HepG2 (cell line): ENCODE measurements around the gene TTC5. TPM values are rescaled to one million over a fixed set of nuclear protein-coding genes. Genes with fewer than 3 reads are reported as not detected.
A peak's percentile ranks its signal among the peaks of the same experiment; 100 is the strongest.

ENCODE experiments used
- BCL6 ChIP-seq: IDR thresholded peaks from 2 replicates; pipeline ENCODE4 v1.6.1; 2016; ENCODE audit warnings: missing genetic modification reagents, missing compliant biosample characterization
- FOXA1 ChIP-seq, 2 experiments: fragments of 450-650 bp in 1 of 2; sonication (generic) in 1 of 2; formaldehyde crosslinking in 1 of 2; IDR thresholded peaks; 2 replicates each; pipeline versions ENCODE4 v1.4.0 to v1.6.1; 2016 to 2020; ENCODE audit warnings: missing genetic modification reagents in 1 of 2
- GATA4 ChIP-seq: sonication (generic); IDR thresholded peaks from 2 replicates; pipeline ENCODE4 v1.6.1; 2016; ENCODE audit warnings: antibody characterized with exemption, low read depth, borderline replicate concordance
- MTA1 ChIP-seq: sonication (generic); formaldehyde crosslinking; IDR thresholded peaks from 2 replicates; pipeline ENCODE4 v1.4.0; 2020; ENCODE audit warnings: missing genetic modification reagents, mild to moderate bottlenecking, borderline replicate concordance
- NFKBIZ ChIP-seq: IDR thresholded peaks from 2 replicates; pipeline ENCODE4 v1.6.1; 2018; ENCODE audit warnings: missing genetic modification reagents, missing compliant biosample characterization
- PAF1 ChIP-seq: IDR thresholded peaks from 2 replicates; pipeline ENCODE4 v1.6.1; 2016; ENCODE audit warnings: missing genetic modification reagents, missing compliant biosample characterization
- RBM22 ChIP-seq: fragments of 200-400 bp; formaldehyde crosslinking; optimal IDR thresholded peaks from 2 replicates; pipeline ENCODE3; 2017; ENCODE audit warnings: mild to moderate bottlenecking, low read length, moderate library complexity
- REXO4 ChIP-seq: sonication (generic); formaldehyde crosslinking; IDR thresholded peaks from 2 replicates; pipeline ENCODE4 v1.8.0; 2022; ENCODE audit warnings: missing genetic modification reagents, mild to moderate bottlenecking, borderline replicate concordance
- RFX1 ChIP-seq: fragments of 450-650 bp; IDR thresholded peaks from 2 replicates; pipeline ENCODE4 v1.6.1; 2017
- SMC3 ChIP-seq: IDR thresholded peaks from 2 replicates; pipeline ENCODE4 v1.6.1; 2011; ENCODE audit warnings: low read length, improper control_type of control experiment
- TBP ChIP-seq: sonication (generic); formaldehyde crosslinking; IDR thresholded peaks from 2 replicates; pipeline ENCODE4 v1.5.0; 2020; ENCODE audit warnings: missing genetic modification reagents
- TEAD2 ChIP-seq: sonication (generic); formaldehyde crosslinking; IDR thresholded peaks from 2 replicates; pipeline ENCODE4 v1.9.0; 2021; ENCODE audit warnings: missing genetic modification reagents
- ZNF530 ChIP-seq: sonication (generic); formaldehyde crosslinking; IDR thresholded peaks from 2 replicates; pipeline ENCODE4 v1.5.0; 2020; ENCODE audit warnings: low read depth, mild to moderate bottlenecking, missing genetic modification reagents
- ZNF672 ChIP-seq: sonication (generic); formaldehyde crosslinking; IDR thresholded peaks from 2 replicates; pipeline ENCODE4 v1.8.1; 2022; ENCODE audit warnings: missing genetic modification reagents
- ZNF781 ChIP-seq: sonication (generic); formaldehyde crosslinking; IDR thresholded peaks from 2 replicates; pipeline ENCODE4 v1.5.1; 2020; ENCODE audit warnings: borderline replicate concordance, mild to moderate bottlenecking, missing genetic modification reagents; ENCODE audit errors: not compliant biosample characterization
- ZNF788 ChIP-seq: sonication (generic); formaldehyde crosslinking; IDR thresholded peaks from 2 replicates; pipeline ENCODE4 v1.5.0; 2020; ENCODE audit warnings: mild to moderate bottlenecking, missing genetic modification reagents, borderline replicate concordance
- ZSCAN12 ChIP-seq: sonication (generic); formaldehyde crosslinking; IDR thresholded peaks from 2 replicates; pipeline ENCODE4 v1.9.0; 2021; ENCODE audit warnings: mild to moderate bottlenecking, missing genetic modification reagents
- ZSCAN29 ChIP-seq: sonication (generic); formaldehyde crosslinking; conservative IDR thresholded peaks from 2 replicates; pipeline ENCODE4 v1.4.0; 2020; ENCODE audit warnings: mild to moderate bottlenecking, missing genetic modification reagents
- polyA plus RNA-seq, 8 experiments: library from polyadenylated mRNA; depleted of rRNA in 3 of 8; stranded (reverse) in 7 of 8; unstranded in 1 of 8; fragments of >200 nt; fragmentation: Illumina TruSeq in 4 of 8; extraction: Trizol in 4 of 8; gene quantifications; 2 replicates each; pipeline versions ENCODE4 v1.2.1 to v1.2.3, GENCODE V29; 2011 to 2016; ENCODE audit warnings: low read depth in 4 of 8, missing spikeins in 1 of 8, mixed read lengths in 1 of 8; ENCODE audit not compliant: insufficient read depth in 1 of 8
- total RNA-seq, 5 experiments: library from RNA; depleted of rRNA; stranded (reverse); fragments of >200 nt; fragmentation: Illumina TruSeq; extraction: Trizol; gene quantifications; 2 replicates each; pipeline ENCODE4 v1.2.3, GENCODE V29; 2016; ENCODE audit warnings: low read depth in 1 of 5
- TF ChIP-seq, protein P1 (sequence below): sonication (generic); formaldehyde crosslinking; IDR thresholded peaks from 2 replicates; pipeline ENCODE4; 2020; ENCODE audit warnings: missing genetic modification reagents, mild to moderate bottlenecking, borderline replicate concordance
- TF ChIP-seq, protein P2 (sequence below): sonication (generic); formaldehyde crosslinking; IDR thresholded peaks from 2 replicates; pipeline ENCODE4 v1.4.0; 2020; ENCODE audit warnings: missing genetic modification reagents
- TF ChIP-seq, protein P3 (sequence below), 2 experiments: sonication (generic) in 1 of 2; formaldehyde crosslinking in 1 of 2; IDR thresholded peaks; 2 replicates each; pipeline versions ENCODE4 v1.4.0 to v1.6.1; 2016 to 2020; ENCODE audit warnings: borderline replicate concordance in 1 of 2, low read depth in 1 of 2, mild to moderate bottlenecking in 1 of 2, missing genetic modification reagents in 1 of 2

Gene TTC5
- total and polyA plus RNA-seq, 2 of the 13 experiments (the other 11 are each of a cell fraction or from before 2014, with no cell fraction given), result 8.7 to 28.5 TPM

DNA sequence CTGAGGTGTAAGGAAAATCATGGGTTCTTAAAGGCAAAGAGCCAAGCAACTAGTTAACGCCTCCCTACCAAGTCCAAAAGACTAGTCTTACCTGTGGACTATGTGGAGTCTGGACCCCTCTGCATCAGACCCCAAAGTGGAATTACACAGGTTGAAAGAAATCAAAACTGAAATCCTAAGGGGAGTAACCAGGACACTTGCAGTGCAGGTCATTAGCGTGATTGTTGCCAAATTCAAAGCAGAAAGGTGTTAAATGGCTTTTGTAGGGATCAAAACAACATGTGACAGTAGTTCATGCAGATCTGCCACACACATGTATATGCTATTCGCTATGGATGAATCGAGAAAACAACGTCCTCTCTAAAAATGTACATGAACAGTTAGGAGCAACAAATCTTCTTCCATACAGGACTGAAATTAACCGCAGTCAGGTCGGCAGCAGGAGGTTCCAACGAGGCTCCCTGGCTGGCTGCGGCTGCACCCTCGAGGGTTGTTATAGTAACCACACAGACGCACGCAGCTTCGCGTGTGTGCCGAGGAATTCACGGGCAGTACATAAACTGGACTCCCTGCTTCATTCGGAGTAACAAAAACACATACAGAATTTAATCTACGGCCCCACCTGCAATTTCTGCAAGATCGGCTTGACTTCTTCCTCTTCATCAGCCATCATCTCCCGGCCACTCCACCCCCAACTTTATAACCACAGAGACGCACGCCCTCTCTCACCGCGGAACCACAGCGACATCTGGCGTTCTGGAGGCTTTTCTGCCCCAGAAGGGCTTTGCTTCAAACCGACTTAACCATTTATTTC lies at the start of gene TTC5 (continued):
- TF ChIP-seq, protein P1, sequence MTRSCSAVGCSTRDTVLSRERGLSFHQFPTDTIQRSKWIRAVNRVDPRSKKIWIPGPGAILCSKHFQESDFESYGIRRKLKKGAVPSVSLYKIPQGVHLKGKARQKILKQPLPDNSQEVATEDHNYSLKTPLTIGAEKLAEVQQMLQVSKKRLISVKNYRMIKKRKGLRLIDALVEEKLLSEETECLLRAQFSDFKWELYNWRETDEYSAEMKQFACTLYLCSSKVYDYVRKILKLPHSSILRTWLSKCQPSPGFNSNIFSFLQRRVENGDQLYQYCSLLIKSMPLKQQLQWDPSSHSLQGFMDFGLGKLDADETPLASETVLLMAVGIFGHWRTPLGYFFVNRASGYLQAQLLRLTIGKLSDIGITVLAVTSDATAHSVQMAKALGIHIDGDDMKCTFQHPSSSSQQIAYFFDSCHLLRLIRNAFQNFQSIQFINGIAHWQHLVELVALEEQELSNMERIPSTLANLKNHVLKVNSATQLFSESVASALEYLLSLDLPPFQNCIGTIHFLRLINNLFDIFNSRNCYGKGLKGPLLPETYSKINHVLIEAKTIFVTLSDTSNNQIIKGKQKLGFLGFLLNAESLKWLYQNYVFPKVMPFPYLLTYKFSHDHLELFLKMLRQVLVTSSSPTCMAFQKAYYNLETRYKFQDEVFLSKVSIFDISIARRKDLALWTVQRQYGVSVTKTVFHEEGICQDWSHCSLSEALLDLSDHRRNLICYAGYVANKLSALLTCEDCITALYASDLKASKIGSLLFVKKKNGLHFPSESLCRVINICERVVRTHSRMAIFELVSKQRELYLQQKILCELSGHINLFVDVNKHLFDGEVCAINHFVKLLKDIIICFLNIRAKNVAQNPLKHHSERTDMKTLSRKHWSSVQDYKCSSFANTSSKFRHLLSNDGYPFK (CRISPR knock-in tag), result peak; percentile 61; the same call in 1 of the 2 replicates
- TF ChIP-seq GATA4, result no peak; the same call in 1 of the 2 replicates
- TF ChIP-seq NFKBIZ (CRISPR knock-in tag), result no peak
- no peak for TF ChIP-seq TEAD2 (CRISPR knock-in tag)
- TF ChIP-seq MTA1 (CRISPR knock-in tag), result no peak
- TF ChIP-seq PAF1 (CRISPR knock-in tag), result no peak
- TF ChIP-seq TBP, result no peak
- TF ChIP-seq, protein P2, sequence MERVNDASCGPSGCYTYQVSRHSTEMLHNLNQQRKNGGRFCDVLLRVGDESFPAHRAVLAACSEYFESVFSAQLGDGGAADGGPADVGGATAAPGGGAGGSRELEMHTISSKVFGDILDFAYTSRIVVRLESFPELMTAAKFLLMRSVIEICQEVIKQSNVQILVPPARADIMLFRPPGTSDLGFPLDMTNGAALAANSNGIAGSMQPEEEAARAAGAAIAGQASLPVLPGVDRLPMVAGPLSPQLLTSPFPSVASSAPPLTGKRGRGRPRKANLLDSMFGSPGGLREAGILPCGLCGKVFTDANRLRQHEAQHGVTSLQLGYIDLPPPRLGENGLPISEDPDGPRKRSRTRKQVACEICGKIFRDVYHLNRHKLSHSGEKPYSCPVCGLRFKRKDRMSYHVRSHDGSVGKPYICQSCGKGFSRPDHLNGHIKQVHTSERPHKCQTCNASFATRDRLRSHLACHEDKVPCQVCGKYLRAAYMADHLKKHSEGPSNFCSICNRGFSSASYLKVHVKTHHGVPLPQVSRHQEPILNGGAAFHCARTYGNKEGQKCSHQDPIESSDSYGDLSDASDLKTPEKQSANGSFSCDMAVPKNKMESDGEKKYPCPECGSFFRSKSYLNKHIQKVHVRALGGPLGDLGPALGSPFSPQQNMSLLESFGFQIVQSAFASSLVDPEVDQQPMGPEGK (CRISPR knock-in tag), result peak; percentile 61; the same call in 1 of the 2 replicates
- TF ChIP-seq ZNF530, result no peak
- no peak for TF ChIP-seq REXO4 (CRISPR knock-in tag)
- peak; percentile 80 for TF ChIP-seq RFX1
- no peak for TF ChIP-seq FOXA1 (IDR thresholded peaks at IDR 0.05)
- TF ChIP-seq FOXA1 (CRISPR knock-in tag; IDR thresholded peaks at IDR 0.05), result no peak
- TF ChIP-seq ZNF788 (CRISPR knock-in tag), result peak; percentile 25; the same call in 1 of the 2 replicates
- peak; percentile 92 for TF ChIP-seq ZNF781
- TF ChIP-seq RBM22, result peak; percentile 29
- no peak for TF ChIP-seq ZNF672 (CRISPR knock-in tag)
- no peak for TF ChIP-seq ZSCAN12 (CRISPR knock-in tag)
- no peak for TF ChIP-seq ZSCAN29
- peak; percentile 33; the same call in 1 of the 2 replicates for TF ChIP-seq SMC3
- no peak for TF ChIP-seq BCL6
- TF ChIP-seq, protein P3, sequence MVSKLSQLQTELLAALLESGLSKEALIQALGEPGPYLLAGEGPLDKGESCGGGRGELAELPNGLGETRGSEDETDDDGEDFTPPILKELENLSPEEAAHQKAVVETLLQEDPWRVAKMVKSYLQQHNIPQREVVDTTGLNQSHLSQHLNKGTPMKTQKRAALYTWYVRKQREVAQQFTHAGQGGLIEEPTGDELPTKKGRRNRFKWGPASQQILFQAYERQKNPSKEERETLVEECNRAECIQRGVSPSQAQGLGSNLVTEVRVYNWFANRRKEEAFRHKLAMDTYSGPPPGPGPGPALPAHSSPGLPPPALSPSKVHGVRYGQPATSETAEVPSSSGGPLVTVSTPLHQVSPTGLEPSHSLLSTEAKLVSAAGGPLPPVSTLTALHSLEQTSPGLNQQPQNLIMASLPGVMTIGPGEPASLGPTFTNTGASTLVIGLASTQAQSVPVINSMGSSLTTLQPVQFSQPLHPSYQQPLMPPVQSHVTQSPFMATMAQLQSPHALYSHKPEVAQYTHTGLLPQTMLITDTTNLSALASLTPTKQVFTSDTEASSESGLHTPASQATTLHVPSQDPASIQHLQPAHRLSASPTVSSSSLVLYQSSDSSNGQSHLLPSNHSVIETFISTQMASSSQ (IDR thresholded peaks at IDR 0.05; ENCODE audit: low read depth), result no peak
- TF ChIP-seq, protein P3 (CRISPR knock-in tag; IDR thresholded peaks at IDR 0.05; ENCODE audit: borderline replicate concordance), result no peak
